Measurements from ENCODE around the gene STARD3. TPM values are rescaled to one million over a fixed set of nuclear protein-coding genes. Genes with fewer than 3 reads are reported as not detected.

The STARD3 gene
- total RNA-seq, 4 donors from 2014 or later = 27.5 to 47.3 (median 38.6) TPM

GRCh38 chr17:39658760-39659159, 21.8 kb downstream of the STARD3 start:
- no peaks in the 10 kb centered on the region for H3K27me3 ChIP-seq
- no peak overlapping the region for H3K4me3 ChIP-seq
- peaks cover 49 to 58% (median 53%) of the 10 kb centered on the region in 4 donors for H3K4me1 ChIP-seq
- intact Hi-C loops (cut with DNase I) = no loop called here
- peaks cover 25 to 90% (median 62%) of the 10 kb centered on the region in 4 donors for H3K36me3 ChIP-seq
- peak overlapping the region; percentile 36 to 73 (median 58) for H3K27ac ChIP-seq (replicated peaks in 1 of 4)
- 100% methylated on average over 1 of the region's 3 CpGs for WGBS
- TF ChIP-seq POLR2A (IDR thresholded peaks at IDR 0.05; ENCODE audit: low read depth) (no peak), CTCF (IDR thresholded peaks at IDR 0.05) (no peak), EP300 (IDR thresholded peaks at IDR 0.05) (no peak), POLR2AphosphoS5 (IDR thresholded peaks at IDR 0.05) (no peak)
- DNase-seq (ENCODE audit: extremely low spot score) = no peak
- H3K9me3 ChIP-seq = no peaks in the 10 kb centered on the region

- TF ChIP-seq POLR2A (IDR thresholded peaks at IDR 0.05; ENCODE audit: low read depth) (no peak), POLR2AphosphoS5 (IDR thresholded peaks at IDR 0.05) (no peak), EP300 (IDR thresholded peaks at IDR 0.05) (no peak), CTCF (IDR thresholded peaks at IDR 0.05) (no peak)
- Histone ChIP-seq H3K27me3 (no peaks in the 10 kb centered on the region), H3K36me3 (peaks cover 25 to 84% (median 61%) of the 10 kb centered on the region in 4 donors), H3K4me3 (no peak overlapping the region), H3K4me1 (peaks cover 46 to 64% (median 58%) of the 10 kb centered on the region in 4 donors), H3K27ac (replicated peaks in 1 of 4) (peak overlapping the region; percentile 59 to 73 (median 64)), H3K9me3 (no peaks in the 10 kb centered on the region)
- DNase-seq (ENCODE audit: extremely low spot score) = no peak
- 45% methylated on average over 11 of the region's 15 CpGs for WGBS
- intact Hi-C loops (cut with DNase I) = no loop called here
Observed at GRCh38 chr17:39659279-39660010, 22.5 kb downstream of the STARD3 start.

DNA sequence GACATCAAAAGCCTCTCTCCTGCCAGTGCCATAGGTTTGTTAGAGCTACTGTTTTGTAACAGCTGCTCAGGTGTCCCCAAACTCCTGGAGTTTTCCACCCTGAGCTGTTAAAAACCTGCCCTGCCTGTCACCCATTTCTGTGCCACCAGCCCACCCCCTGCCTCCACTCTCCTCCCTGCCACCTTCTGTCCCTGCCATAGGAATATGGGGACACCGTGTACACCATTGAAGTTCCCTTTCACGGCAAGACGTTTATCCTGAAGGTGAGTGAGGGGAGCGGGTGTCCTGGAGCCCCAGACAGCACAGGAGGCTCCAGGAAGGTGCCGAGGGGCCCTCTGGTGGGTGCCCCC, 23.0 kb downstream of the STARD3 start:
- intact Hi-C loops (cut with DNase I) = no loop called here
- Histone ChIP-seq H3K4me1 (peaks cover 44 to 69% (median 63%) of the 10 kb centered on the region in 4 donors), H3K36me3 (peaks cover 25 to 79% (median 59%) of the 10 kb centered on the region in 4 donors)

GRCh38 chr17:39660397-39661385, 23.7 kb downstream of the STARD3 start:
- DNase-seq (ENCODE audit: extremely low spot score) = no peak
- TF ChIP-seq POLR2AphosphoS5 (IDR thresholded peaks at IDR 0.05) (peak; percentile 26 to 28), POLR2A (IDR thresholded peaks at IDR 0.05; ENCODE audit: low read depth) (no peak)
- peaks cover 25 to 73% (median 60%) of the 10 kb centered on the region in 4 donors for H3K36me3 ChIP-seq
- H3K4me1 ChIP-seq = peaks cover 44 to 72% (median 67%) of the 10 kb centered on the region in 4 donors
- peaks cover 0 to 10% (median 2%) of the 10 kb centered on the region in 4 donors for H3K27me3 ChIP-seq
- peak overlapping the region; percentile 59 to 73 (median 64) for H3K27ac ChIP-seq (replicated peaks in 1 of 4)
- no peak overlapping the region for H3K4me3 ChIP-seq
- no peaks in the 10 kb centered on the region for H3K9me3 ChIP-seq
- intact Hi-C loops (cut with DNase I) = no loop called here
- WGBS = 89% methylated on average over 20 of the region's 35 CpGs

More for the DNA sequence above, 23.0 kb downstream of the STARD3 start:
- TF ChIP-seq POLR2AphosphoS5 (IDR thresholded peaks at IDR 0.05) (no peak), CTCF (IDR thresholded peaks at IDR 0.05) (no peak), EP300 (IDR thresholded peaks at IDR 0.05) (no peak)
- H3K4me3 ChIP-seq = no peak overlapping the region
- 88% methylated on average over 5 of the region's 5 CpGs for WGBS
- H3K27ac ChIP-seq (replicated peaks in 1 of 4) = peak overlapping the region; percentile 59 to 73 (median 64)
- H3K27me3 ChIP-seq = peaks cover 0 to 3% (median 0%) of the 10 kb centered on the region in 4 donors
- H3K9me3 ChIP-seq = no peaks in the 10 kb centered on the region
- DNase-seq (ENCODE audit: extremely low spot score) = no peak

Data from esophagus muscularis mucosa (tissue), 4 donors.